ENCODE measurements around the gene TTR. TPM values are rescaled to one million over a fixed set of nuclear protein-coding genes. Genes with fewer than 3 reads are reported as not detected.

Gene TTR
- total and polyA plus RNA-seq, 2 of the 4 experiments (the other 2 are of a cell fraction), result not detected

- Histone ChIP-seq H3K14ac (replicated peaks; ENCODE audit: low read depth, low read length) (no peak overlapping the region), H2AK5ac (ENCODE audit: low read depth, low read length) (no peak overlapping the region), H3K56ac (ENCODE audit: extremely low read depth, insufficient read depth, low read length) (no peak overlapping the region), H4K20me1 (ENCODE audit: insufficient read depth, low read length) (no peaks in the 10 kb centered on the region), H3K4ac (ENCODE audit: low read depth, low read length) (no peak overlapping the region), H3K4me2 (ENCODE audit: low read depth, low read length) (no peak overlapping the region), H2BK5ac (ENCODE audit: low read depth, low read length, poor library complexity, severe bottlenecking) (no peak overlapping the region), H2AFZ (replicated peaks; ENCODE audit: low read length, poor library complexity) (no peak overlapping the region), H2BK15ac (ENCODE audit: low read depth, low read length) (no peak overlapping the region), H3K9me1 (ENCODE audit: insufficient read depth, low read length) (no peaks in the 10 kb centered on the region), H3K18ac (ENCODE audit: low read depth, low read length) (no peak overlapping the region), H3K27me3 (ENCODE audit: control insufficient read depth, insufficient read depth, low read length) (no peaks in the 10 kb centered on the region), H4K8ac (ENCODE audit: low read depth in 2 of 2, low read length in 2 of 2) (no peak overlapping the region), H3K4me3 (ENCODE audit: insufficient read depth, low read depth, low read length) (no peak overlapping the region), H4K5ac (ENCODE audit: low read depth, low read length) (no peak overlapping the region), H3K9ac (ENCODE audit: low read depth, low read length) (no peak overlapping the region), H3K23ac (ENCODE audit: low read depth, low read length) (no peak overlapping the region), H4K91ac (ENCODE audit: insufficient read depth, low read depth, low read length) (no peak overlapping the region), H3K4me1 (ENCODE audit: control insufficient read depth, insufficient read depth, low read length) (no peaks in the 10 kb centered on the region), H3K79me1 (ENCODE audit: low read depth in 1 of 2, low read length in 2 of 2) (no peaks in the 10 kb centered on the region), H3K36me3 (ENCODE audit: control insufficient read depth, insufficient read depth, low read length) (no peaks in the 10 kb centered on the region), H2AK9ac (replicated peaks; ENCODE audit: low read depth, low read length, poor library complexity) (no peak overlapping the region), H3K9me3 (ENCODE audit: control insufficient read depth, insufficient read depth, low read length) (no peaks in the 10 kb centered on the region), H2BK120ac (ENCODE audit: low read depth, low read length) (no peak overlapping the region), H3K27ac (ENCODE audit: insufficient read depth, low read length) (no peak overlapping the region), H2BK20ac (ENCODE audit: low read depth, low read length) (no peak overlapping the region)
- in situ Hi-C loops (cut with MboI; ENCODE audit: low sequenced_read_pairs) (no loop called here), dilution Hi-C loops (cut with HindIII; ENCODE audit: low sequenced_read_pairs, unreplicated experiment) (no loop called here), intact Hi-C loops (cut with micrococcal nuclease) (no loop called here)
- no CpG with 5 or more reads among the region's 1 CpG for WGBS, 2 experiments (ENCODE audit: extremely low coverage in 2 of 2, insufficient read length in 1 of 2)
- DNase-seq, result no peak
- TF ChIP-seq POLR2A (IDR thresholded peaks at IDR 0.05; ENCODE audit: low read depth, low read length), result no peak
- no peak for TF ChIP-seq CHD1 (IDR thresholded peaks at IDR 0.05; ENCODE audit: low read depth, low read length)
- TF ChIP-seq CTCF (conservative IDR thresholded peaks at IDR 0.05; ENCODE audit: low read depth, low read length), result no peak
- TF ChIP-seq MAZ (IDR thresholded peaks at IDR 0.05; ENCODE audit: borderline replicate concordance, low read depth, low read length), result no peak
- no peak for ATAC-seq (ENCODE audit: low read depth)
- ChIA-PET CTCF (no interaction called here), POLR2A (ENCODE audit: unreplicated experiment) (no interaction called here)
- no TSS peak for BruUV-seq (replicated peaks)
These were observed 14.5 kb upstream of the TTR start for GRCh38 chr18:31577195-31577594.
